ENCODE measurements around the gene MAN1A1.
"Not testable (repeated sequence)": the region's sequence is repeated elsewhere in the genome, so short reads cannot be mapped to it uniquely, and the experiment has no call there.

MAN1A1 gene

DNA sequence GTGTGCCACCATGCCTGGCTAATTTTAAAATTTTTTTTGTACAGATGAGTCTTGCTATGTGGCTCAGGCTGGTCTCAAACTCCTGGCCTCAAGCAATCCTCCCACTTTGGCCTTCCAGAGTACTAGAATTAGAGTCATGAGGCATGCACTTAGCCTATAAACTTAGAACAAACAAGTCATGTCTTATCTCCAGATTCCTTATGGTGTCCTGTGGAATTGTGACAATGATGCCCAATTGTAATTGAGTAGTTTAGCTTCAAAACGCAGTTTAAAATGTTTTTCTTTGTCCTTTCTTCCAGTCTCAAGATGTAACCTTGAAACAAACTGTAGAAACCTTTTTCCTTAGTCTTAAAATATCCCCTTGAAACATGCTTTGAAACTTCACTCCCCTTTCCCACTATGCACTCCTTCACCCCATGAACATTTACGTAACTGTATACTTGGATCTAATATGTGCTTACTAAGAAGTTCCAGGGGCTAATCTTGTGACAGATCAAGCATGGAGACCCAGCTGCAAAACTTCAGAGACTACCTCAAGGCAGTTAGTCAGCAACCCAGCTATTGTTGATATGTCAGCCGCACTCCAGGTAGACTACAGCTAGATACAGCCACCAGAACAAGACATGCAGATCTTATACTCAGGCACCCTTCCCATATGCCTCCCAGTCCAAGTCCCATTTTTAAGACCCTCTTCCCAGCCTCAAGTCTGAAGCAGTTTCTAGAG is 46.2 kb downstream of the MAN1A1 start:
- DNase-seq (ENCODE audit: low read depth in 2 of 2) = no peak

DNA sequence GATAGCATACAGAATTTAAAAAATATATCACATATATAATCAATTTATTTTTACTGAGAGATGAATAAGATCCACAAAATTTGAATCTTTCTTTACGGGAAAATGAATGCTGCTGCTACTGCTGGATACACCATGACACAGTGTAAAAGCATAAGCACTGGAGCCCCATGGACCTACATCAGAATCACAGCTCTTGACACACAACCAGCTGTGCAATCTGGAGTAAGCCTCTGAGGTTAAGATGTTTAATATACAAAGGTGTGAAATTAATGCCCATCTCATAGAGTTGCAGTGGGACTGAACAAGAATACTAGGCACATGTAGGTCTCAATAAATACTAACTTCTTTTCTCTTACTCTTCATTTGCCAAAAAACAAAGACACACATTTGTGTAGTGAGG is 48.1 kb downstream of the MAN1A1 start:
- DNase-seq (ENCODE audit: low read depth in 2 of 2) = no peak

DNA sequence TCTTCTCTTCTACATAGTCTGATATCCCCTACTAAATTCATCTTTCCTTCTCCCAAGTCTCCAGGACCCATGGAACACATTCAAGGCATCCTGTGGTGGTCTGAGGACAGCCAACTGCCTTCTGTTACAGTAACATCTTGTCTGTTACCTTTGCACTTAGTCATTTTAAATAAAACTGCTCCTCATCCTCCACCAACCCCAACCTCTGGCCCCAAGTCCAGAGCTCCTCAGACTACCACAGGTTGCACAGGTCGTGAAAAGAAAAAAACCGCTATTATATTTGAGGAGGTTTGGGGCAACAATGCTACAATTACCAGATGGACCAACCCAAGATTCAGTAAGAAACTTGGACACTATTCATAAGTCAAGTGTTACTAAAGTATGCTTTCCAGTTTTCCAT is 49.9 kb downstream of the MAN1A1 start:
- DNase-seq (ENCODE audit: low read depth in 2 of 2) = no peak

DNA sequence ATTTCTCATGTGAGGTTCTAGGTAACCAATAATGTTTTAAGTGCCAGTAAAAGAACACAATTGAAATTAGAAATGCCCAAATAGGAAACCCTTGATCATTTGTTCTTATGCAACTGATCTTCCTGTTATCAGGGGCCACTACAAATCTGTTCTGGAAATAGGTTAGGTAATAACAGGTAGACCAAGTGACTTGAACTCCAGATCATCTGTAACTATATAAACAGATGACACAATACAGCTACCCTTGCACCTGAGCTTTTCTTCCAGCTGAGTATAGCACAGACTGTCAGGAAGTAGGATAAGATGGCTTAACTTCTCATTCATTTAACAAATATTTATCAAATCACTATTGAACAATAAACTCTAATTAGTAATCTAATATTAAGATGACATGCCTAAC is 52.5 kb downstream of the MAN1A1 start:
- DNase-seq (ENCODE audit: low read depth in 2 of 2) = no peak

DNA sequence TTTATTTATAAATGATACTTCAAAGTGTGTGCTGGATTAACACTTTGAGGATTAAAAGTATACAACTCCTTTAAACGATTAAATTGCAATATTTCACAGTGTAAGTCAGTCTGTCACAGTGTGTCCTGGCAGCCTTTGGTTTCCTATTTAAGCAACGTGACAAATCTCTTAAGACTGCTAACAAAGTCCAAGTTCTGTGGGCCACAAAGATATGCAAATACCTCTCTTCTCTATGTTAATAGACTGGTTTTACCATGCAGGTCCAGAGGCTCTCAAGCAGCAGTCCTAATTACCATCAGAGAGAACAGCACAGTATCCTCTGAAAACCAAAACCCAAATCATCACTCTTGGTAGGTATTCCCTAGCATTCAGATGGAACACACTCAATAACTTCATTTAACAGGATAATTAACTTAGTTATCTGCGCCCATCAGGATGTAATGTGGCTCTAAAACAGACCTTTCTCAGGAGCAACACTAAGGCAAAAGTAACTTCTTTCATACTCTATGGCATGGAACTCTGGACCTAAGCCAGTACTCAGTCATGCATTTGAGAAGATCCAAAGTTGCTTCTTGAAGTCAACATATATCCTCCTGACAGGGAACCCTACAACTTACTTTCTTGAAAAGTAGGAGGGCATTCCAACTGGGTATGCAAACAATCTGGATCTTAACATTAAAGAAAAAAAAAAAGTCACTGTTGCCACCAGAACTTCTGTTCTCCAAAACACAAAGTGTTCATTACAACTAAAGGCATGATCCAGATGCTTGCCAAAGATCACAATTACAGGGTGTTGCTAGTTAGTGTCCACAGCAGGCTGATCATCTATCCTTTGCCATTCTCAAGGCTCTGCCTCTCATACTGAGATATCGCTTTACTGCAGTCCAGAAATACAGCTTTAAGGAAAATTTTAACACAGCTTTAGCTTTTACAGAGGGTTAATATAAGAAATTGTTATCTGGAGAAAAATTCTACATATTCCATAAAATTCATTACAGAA is 53.2 kb downstream of the MAN1A1 start:
- DNase-seq (ENCODE audit: low read depth in 2 of 2) = no peak

DNA sequence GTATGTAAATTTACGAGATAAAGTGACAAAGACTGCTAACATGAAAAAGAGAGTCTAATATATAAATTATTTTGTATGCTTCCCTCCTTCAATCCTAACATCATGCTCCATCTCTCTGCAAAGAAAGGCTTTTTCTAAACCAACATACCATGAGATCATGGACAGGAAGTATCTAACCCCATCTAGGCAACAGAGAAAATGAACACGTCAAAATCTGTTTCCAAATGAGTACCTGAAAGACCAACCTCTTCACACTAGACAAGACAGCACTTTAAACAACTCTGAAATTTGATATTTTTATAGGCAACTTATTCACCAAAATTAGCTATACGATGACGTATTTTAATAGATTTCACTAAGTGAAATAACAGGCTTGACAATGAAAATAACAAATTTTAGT is 54.6 kb downstream of the MAN1A1 start:
- no peak for DNase-seq (ENCODE audit: low read depth in 2 of 2)

DNA sequence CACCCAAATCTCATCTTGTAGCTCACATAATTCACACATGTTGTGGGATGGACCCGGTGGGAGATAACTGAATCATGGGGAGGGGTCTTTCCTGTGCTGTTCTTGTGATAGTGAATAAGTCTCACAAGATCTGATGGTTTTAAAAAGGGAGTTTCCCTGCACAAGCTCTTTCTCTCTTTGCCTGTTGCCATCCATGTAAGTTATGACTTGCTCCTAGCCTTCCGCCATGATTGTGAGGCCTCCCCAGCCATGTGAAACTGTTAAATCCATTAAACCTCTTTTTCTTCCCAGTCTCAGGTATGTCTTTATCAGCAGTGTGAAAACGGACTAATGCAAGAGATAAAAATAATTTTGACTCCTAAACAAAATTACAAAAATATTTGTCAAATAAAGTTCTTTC is 58.5 kb downstream of the MAN1A1 start:
- DNase-seq (ENCODE audit: low read depth in 2 of 2) = not testable (repeated sequence)

DNA sequence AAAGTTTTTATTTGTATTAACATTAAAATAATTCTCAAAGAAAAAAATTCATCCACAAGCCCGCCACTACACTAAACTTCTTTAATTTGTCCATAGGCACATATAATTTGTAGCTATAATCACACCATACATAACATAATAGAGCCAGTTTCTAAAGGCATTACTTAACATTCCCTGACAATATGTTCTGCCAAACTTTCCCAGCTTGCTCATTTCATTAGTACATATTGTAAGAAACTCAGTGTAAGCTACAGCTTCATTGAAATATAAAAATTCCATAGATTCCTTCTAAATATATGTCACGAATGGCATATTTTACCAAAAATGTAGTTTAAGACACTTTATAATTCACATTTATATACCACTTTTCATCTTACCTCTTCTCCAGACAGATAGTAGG is 59.3 kb downstream of the MAN1A1 start:
- DNase-seq (ENCODE audit: low read depth in 2 of 2) = no peak

DNA sequence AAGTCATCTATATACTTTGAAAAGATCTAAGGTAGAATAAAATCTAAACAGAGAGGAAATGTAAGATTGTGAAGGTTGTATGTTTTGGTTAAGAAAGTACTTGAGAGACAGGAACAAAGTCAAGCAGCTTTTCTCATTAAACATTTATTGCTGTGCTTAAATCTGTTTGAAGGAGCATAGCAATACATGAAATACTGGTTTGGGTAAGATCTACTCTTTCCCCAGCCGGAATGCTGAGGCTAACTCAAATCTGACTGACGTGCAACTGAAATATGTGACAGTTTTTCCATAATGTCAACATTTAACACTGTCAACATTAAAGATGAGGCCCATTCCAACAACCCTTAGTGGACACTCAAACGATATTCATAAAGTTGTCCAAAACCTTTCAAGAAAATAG is 59.9 kb downstream of the MAN1A1 start:
- DNase-seq (ENCODE audit: low read depth in 2 of 2) = no peak

DNA sequence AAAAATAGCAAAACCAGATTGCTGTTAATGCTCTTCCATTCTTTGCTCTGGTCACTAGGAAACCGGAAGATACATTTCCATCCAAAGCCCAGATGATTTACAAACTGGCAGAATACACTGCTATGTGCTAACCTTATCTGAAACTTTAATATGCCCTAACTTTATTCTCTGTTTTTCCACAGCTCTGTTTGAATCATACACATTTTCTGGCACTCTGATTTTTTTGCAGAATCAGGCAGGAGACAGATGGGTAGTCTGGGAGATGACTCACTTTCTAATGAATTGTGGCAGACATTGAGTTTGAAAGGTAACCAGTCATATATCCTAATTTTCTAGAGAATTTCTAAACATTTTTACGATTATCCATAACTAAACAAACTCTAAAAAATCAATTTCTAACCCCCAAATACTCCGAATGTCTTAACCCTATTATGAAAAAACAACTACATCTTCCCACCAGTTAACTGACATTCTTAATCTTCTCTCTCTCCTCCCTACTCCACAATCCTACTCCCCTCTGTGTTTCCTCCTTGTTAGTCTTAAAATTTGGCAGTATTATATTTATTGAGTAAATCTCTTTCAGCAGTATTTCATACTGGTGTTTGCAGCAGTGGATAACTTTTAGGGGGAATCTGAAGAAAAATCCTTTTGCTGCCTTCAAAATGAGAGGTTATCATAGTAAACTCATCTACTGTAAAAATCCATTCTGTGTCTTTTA is 63.5 kb downstream of the MAN1A1 start:
- no peak for DNase-seq (ENCODE audit: low read depth in 2 of 2)

DNA sequence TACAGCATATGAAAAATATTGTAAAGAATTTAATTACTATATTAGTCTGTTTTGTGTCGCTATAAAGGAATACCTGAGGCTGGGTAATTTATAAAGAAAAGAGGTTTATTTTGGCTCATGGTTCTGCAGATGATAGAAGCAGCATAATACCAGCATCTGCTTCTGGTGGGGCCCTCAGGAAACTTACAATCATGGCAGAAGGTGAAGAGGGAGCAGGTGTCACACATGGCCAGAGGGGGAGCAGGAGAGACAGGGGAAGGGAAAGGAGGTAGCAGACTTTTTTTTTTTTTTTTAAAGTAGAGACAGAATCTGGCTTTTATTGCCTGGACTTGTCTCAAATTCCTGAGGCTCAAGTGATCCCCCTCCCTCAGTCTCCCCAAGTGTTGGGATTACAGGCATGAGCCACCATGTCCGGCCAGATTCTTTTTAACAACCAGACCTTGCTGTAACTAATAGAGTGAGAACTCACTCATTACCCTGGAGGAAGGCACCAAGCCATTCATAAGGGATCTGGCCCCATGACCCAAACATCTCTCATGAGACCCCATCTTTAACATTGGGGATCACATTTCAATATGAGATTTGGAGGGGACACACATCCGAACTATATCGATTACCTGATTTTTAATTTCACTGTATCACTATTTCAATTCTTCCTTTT is 64.6 kb downstream of the MAN1A1 start:
- DNase-seq (ENCODE audit: low read depth in 2 of 2) = no peak

DNA sequence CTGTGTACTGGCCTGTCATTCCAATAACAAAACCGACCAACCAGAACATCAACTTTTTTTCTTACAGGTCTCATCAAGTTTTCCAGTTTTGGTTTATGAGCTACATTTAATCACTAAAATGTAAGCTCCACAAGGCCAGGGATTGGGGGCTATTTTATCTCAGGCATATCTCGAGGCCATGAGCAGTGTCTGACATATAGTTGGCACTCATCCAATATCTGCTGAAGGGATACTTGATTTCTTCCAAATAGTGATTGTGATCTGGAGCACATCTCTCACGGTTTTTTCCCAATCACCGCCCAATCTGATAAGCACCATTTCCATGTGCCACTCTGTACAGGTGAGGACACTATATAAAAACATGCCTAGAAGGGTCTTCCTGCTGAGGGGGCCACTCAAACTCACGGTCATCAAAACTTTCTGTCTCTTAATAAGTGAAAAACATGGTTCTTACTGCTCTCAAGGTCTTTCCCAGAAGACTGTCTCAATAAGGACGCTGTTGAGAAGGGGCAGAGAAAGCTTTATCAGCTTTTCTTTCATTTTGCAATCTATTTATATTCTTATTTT is 65.5 kb downstream of the MAN1A1 start:
- DNase-seq (ENCODE audit: low read depth in 2 of 2) = no peak

DNA sequence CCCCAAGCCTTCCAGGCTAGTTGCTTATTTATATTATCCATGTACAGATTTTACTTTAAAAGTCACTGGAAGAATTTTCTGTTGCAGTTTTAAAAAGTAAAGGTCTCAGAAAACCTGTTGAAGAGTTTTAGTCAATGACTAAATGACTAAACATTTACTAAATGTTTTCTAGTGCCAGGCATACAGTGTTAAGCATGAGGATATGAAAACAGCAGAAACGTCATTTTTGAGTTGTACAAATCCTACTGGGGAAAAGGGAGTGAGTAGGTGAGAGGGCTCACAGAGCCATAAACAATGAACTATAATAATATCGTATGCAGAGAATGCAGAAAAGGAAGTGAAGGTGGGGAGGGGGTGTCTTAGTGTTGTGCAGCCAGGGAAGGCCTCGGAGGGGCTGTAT is 66.3 kb downstream of the MAN1A1 start:
- no peak for DNase-seq (ENCODE audit: low read depth in 2 of 2)

DNA sequence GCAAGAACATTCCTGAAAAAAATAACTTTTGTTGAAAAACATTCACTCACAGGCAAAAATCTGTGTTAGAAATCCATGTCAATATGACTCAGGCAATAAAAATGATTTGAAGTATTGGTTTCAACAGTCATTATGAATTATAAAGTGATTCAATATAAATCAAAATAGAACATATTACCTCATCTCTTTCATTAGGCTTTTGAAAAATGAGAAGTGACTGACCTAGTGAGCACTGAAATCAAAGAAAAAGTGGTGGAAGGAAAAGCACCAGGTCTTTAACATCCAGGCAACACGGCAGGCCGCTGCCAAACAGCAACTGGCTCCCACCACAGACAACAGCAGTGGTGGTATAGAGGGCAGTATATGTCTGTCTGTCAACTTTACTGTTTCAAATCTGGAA is 68.9 kb downstream of the MAN1A1 start:
- no peak for DNase-seq (ENCODE audit: low read depth in 2 of 2)

DNA sequence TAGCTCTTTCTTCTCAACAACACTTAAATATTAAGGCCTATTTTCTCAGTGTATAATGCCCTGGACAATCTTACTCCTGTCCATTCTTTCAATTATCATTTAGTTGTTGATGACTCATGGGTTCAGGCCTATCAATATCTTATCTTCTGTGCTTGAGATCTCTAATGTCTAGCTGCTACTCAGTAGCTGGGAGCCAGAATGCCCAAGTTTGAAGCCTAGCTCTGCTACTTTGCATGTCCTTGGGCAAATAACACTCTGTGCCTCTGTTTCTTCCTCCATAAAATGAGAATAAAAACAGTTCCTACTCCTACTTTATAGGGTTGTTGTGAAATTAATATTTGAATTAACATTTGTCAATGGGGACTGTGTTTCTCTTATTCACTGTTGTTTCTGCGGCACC is 69.5 kb downstream of the MAN1A1 start:
- DNase-seq (ENCODE audit: low read depth in 2 of 2) = no peak

DNA sequence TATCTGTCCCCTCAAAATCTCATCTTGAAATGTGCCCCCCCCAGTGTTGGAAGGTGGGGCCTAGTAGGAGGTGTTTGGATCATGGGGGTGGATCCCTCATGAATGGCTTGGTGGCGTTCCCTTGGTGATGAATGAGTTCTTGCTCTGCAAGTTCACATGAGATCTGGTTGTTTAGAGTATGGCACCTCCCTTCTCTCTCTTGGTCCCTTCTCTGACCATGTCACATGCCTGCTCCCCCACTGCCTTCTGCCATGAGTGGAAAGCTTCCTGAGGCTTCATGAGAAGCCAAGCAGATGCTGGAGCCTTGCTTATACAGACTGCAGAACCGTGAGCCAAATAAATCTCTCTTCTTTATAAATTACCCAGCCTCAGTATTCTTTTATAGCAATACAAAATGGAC is 70.9 kb downstream of the MAN1A1 start:
- no peak for DNase-seq (ENCODE audit: low read depth in 2 of 2)

DNA sequence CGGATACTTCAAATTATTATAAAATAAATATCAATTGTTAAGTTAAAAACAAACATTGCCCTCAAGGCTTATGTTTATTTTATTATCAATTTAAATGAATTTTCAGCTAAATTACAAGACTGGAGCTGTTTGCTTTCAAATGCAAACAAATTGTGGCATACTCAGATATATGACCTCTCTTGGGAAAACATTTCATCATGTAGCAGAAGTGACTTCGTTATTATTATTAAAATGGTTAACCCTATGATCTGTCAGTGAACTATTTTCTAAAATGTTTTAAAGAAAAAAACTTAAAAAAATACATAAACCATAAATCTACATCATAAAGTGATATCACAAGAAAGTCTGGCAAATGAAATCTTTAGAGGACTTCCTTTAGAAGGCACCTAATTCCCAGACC is 72.5 kb downstream of the MAN1A1 start:
- no peak for DNase-seq (ENCODE audit: low read depth in 2 of 2)

DNA sequence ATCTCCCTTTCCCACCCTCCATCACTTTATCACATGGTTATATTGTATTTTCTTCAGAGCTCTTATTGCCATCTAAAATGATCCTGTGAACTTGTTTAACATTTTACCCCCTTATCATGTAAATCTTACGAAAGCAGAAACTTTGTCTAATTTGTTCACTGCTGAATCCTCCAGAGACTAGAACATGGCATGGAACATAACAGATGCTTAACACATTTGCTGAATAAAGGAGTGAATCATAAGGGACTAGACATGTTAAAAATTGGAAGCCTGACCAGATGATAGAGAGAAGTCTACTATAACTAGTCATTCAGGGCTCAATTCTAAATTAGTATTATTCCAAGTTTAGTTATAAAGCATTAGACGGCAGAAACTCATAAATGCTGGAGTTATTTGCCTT is 73.3 kb downstream of the MAN1A1 start:
- DNase-seq (ENCODE audit: low read depth in 2 of 2) = no peak

DNA sequence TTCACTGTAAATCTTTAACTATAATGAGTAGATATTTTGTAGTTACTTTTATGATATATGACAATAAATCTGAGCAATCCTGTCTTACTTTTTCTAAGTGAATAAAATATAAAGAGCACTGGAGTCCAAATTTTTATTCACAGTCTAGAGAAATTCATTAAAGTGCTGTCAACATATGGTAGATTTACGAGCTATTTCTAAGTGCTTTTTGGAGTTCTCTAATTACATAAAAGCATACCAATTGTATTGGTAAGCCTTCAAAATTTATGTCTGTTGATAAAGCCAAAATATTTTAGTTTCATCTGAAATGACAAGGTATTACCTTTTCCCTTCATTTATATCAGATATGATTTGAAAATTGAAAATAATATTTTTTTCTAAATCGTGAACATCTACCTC is 75.4 kb downstream of the MAN1A1 start:
- no peak for DNase-seq (ENCODE audit: low read depth in 2 of 2)

DNA sequence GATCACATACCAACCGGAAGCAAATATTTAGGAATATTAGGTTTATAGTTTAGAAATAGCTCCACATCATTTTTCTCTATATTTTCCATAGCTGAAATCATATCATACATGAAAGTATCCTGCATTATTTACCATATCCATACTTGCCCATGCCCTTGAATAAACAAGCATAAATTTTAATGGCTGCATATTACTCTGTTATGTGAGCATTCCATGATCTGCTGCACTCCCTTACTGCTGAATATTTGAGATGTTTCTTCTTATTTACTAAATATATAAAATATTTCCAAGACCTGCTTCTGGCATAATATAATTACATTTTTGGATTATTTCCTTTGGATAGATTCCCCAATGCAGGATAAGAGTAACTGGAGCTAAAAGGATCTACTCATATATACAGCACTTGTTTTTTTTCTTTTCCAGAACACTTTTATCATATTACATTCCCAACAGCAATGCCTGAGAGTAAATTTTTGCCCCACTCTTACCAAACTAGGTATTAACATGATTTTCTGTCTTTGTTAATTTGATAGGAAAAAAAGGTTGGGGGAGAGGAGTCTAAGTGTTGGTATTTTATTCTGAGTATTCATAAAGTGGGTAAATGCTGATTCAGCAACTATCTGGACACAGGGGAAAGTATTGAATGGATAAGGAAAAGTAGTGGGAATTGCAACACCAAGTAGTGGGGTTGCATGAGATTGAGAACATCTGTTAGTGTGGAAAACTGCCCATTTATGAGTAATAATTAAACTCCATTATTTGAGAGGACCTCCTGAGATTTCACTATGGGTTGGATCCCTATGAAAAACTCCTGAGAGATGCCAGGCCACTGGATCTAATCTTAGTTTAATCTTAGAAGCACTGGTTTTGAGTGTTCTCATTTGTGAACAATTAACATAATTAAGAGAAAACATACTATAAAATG is 76.0 kb downstream of the MAN1A1 start:
- DNase-seq (ENCODE audit: low read depth in 2 of 2) = no peak
